GM19025 (cell line): ENCODE data around the gene MAD2L2.

Source experiments
- ATAC-seq: cut with Tn5 transposase; IDR thresholded peaks from one replicate; pipeline ENCODE4 v1.9.1; 2021; ENCODE audit warnings: mild to moderate bottlenecking, low read depth, moderate library complexity; ENCODE audit not compliant: unreplicated experiment

The MAD2L2 gene

DNA sequence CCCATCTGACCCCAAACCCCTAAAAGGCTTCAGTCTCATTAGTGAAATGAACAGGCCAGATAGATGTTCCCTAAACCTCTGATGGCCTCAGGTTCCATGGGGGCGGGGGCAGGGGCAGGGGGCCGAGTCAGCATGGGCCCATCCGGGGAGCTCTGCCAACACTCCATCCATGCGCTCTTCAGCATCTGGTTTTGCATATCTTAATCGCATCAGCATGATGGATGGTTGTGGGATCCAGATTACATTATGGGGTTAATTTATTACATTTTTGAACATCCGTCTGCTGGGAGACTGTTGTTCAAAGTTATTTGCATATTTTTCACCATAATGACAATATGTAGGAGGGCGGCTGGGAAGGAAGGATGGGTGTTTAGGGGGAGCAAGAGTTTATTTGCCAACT lies 3.1 kb upstream of the MAD2L2 start:
- ATAC-seq = no peak

DNA sequence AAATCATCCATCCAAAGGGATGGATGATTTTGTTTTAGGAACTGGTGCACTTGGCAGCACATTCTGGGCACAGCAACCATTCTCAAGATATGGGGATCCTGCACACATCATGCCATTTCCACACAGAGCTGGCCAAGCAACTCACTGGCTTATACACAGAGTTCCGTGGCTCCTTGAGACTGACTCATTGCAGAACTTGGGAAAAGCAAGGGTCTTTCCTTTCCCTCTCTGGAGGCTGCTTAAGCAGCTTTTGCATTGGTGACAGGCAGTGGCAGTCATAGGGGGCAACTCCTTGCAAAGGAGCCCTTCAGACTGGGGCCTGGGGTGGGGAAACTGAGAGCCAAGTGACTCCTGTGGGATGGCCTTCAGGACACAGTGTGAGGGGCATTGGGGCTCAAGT lies 1.9 kb upstream of the MAD2L2 start:
- no peak for ATAC-seq

GRCh38 chr1:11682287-11682771 lies 1.4 kb upstream of the MAD2L2 start:
- ATAC-seq = no peak

DNA sequence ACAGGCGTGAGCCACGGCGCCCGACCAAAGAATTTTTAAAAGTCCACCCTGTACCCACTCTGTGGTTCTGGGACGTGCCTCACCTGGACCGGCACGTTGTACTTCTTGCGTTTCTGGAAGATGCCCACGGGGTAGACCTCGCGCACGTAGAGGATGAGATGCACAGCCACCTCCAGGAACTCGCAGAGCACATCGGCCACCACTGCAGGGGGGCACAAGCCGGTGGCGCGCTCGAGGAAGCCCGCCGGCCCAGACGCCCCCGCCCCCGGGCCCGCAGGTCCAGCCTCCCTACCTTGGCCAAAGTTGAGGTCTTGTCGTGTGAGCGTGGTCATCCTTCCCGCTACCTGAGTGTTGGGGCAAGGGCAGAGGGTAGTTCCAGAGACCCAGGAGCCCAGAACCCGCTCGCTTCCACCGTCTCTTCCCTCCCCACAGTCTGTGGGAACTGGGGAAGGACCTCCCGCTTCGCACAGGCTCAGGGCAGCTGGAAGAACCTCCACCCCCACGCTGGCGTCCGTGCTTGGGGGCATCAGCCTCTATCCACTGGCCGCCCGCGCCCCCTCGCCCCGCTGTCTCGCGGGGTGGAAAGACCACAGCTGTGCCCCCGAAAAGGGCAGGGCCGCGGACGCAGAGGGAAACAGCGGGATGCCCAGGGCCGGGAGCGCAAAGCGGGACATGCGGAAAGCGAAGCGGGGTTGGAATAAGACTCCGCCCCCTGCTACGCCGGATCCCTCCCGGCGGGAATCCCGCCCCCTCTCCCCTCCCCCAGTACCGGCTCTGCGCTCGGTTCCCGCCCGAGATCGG lies 478 bp downstream of the MAD2L2 start:
- ATAC-seq = peak; percentile 15

- no peak for ATAC-seq
Measured at GRCh38 chr1:11678442-11678841, 2.5 kb downstream of the MAD2L2 start.

DNA sequence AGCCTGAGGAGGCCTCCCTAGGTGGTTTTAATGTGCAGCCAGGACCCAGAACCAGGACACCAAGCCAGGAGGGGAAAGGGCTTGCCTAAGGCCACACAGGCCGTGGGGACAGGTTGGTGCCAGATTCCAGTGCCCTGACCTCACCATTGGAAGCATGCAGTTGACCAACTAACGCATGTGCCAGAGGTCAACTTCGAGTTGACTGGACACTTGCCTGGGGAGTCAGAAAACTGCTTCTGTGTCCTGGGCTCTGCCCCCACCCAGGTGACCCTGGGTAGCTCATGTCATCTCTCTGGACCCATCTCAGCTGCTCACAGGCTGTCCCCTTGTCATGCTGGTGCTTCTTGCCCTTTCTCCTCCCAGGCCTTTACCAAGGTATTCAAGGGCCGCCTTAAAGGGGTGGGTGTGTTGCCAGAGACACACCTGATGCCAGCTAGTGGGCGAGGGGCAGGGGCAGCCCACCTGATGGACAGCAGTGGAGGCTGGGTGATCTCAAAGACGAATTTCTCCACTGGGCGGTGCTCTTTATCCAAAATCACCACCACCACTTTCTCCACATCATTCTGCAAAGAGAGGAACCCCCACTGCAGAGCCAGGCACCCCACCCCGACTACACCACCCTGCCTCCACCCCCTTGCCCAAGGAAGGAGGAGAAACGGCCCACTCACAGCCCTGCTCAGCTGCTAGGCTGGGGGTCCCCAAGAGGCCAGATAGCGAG lies 4.4 kb downstream of the MAD2L2 start:
- no peak for ATAC-seq

- ATAC-seq = no peak
Measured at GRCh38 chr1:11675325-11675724, 5.6 kb downstream of the MAD2L2 start.

- no peak for ATAC-seq
Measured at GRCh38 chr1:11674488-11674887, 6.5 kb downstream of the MAD2L2 start.

- ATAC-seq = no peak
Measured at GRCh38 chr1:11673089-11673769, 7.7 kb downstream of the MAD2L2 start.

- ATAC-seq = no peak
Measured at GRCh38 chr1:11671544-11672286, 9.2 kb downstream of the MAD2L2 start.

DNA sequence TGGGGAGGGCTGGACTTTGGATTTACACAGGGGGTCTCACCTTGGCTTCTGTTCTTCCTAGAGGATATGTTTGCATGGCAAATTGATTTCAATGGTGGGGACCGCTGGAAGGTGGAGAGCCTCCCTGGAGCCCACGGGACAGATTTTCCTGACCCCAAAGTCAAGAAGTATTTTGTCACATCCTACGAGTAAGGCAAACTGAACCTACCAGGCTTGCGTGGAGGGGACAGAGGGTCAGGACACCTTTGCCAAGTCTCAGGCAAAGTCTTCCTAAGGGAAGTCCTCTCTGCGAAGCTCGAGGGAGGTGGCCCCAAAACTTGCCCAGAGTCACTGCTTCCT lies 9.8 kb downstream of the MAD2L2 start:
- ATAC-seq = no peak

GRCh38 chr1:11670747-11671146 lies 10.2 kb downstream of the MAD2L2 start:
- no peak for ATAC-seq

- no peak for ATAC-seq
Measured at GRCh38 chr1:11668516-11668915, 12.4 kb downstream of the MAD2L2 start.

GRCh38 chr1:11664336-11665065 lies 16.4 kb downstream of the MAD2L2 start:
- ATAC-seq = peak; percentile 56

DNA sequence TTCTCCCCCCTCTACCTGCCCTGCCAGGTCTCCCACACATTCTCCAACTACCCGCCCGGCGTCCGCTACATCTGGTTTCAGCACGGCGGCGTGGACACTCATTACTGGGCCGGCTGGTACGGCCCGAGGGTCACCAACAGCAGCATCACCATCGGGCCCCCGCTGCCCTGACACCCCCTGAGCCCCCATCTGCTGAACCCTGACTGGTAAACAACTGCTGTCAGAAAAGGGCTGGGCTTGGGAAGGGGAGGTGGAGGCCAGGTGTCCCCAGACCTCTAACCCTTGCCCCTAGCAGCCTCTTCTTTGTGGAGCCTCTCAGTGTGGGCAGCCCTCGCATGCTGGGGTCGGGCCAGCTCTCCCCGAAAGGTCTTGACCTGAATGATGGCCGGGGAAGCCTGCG lies 19.8 kb downstream of the MAD2L2 start:
- ATAC-seq = no peak

GRCh38 chr1:11659748-11660147 lies 21.2 kb downstream of the MAD2L2 start:
- no peak for ATAC-seq

DNA sequence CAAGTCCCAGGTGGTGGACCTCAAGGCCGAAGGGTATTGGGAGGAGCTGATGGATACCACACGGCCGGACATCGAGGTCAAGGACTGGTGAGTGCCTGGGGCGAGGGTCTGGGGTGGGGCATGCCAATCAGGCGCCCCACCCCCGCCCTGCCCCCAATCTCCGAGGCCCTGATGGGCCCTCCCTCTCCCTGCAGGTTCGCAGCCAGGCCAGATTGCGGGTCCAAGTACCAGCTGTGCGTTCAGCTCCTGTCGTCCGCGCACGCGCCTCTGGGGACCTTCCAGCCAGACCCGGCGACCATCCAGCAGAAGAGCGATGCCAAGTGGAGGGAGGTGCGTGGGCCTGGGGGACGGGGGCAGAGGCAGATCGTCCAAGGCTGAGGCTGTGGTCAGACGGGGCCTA lies 22.4 kb downstream of the MAD2L2 start:
- ATAC-seq = no peak

DNA sequence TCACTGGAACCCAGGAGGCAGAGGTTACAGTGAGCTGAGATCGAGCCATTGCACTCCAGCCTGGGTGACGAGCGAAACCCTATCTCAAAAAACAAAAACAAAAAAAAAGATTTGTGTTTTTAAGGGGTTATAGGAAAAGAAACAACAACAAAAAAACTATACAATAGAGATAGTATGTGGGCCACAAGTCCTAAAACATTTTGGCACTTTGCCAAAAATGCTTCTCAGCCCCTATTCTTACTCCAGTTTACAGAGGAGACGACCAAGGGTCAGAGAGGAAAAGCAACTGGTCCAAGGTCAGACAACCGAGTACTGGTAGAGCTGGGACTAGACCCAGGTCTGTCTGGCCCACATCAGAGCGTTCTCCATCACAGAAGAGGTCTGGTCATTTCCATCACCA lies 23.3 kb downstream of the MAD2L2 start:
- no peak for ATAC-seq

DNA sequence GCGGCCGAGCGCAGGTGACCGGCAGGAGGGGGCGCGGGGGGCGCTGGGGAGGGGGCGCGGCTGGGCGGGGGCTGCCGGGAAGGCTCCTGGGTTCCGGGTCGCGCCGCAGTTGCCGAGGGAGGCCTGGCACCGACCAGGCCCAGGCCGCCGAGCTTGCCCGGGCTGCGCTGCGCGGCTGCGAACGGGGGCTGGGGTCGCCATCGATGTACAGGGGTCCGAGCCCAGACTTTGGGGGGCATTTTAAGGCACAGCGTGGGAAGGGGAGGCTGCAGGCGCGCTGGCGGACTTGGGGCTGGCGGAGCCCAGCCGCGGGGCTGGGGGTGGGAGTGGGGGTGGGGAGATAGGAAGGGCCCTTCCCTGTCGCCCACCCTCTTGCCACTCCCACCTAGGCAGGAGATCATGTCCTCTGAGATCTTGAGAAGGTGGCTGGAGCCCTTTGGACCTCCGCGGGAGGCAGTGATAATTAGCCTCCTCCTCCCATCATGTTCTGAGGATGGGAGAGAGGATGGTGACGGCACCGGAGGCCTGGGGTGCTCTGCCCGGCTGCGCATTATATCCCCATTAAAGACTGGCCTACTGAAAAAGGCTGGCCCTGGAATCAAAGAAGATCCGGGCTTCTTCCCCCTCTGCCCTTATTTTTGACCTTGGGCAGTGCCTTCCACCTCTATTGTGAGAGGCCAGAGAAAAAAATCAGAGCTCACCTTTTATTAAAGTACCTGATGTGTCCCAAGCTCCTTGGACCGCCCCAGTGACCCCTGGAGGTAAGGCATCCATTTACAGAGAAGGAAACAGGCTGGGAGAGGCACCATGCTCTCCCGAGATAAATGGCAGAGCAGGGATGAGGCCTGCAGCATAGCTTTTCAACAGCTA lies 25.8 kb downstream of the MAD2L2 start:
- ATAC-seq = peak; percentile 22
